Right lobe of liver (tissue), 6 donors: ENCODE measurements around the gene ZNF266. TPM values are rescaled to one million over a fixed set of nuclear protein-coding genes. Genes with fewer than 3 reads are reported as not detected.

Experiments
- ATAC-seq, 4 donors: fragments of 200-7000 bp; cut with Tn5 transposase; one replicate each; pipeline ENCODE4 v1.9.1; 2020; ENCODE audit warnings: mild to moderate bottlenecking in 4 of 4, moderate library complexity in 4 of 4
- DNase-seq, 3 donors: peaks; one replicate each; pipeline ENCODE4 v3.0.0-alpha.2; 2020
- H3K27ac ChIP-seq, 3 donors: fragments of 200-600 bp; one replicate each; pipeline ENCODE4 v1.8.0; 2022
- H3K27me3 ChIP-seq, 2 donors: fragments of 200-600 bp; one replicate each; pipeline ENCODE4 v1.8.0; 2022
- H3K36me3 ChIP-seq, 4 donors: fragments of 200-600 bp; sonication (generic) in 1 of 4; one replicate each; pipeline versions ENCODE4 v1.5.1 to v1.8.0; 2017 to 2022; ENCODE audit warnings: control low read depth in 1 of 4
- H3K4me1 ChIP-seq, 4 donors: fragments of 200-600 bp; sonication (generic) in 1 of 4; one replicate each; pipeline versions ENCODE4 v1.5.1 to v1.8.0; 2017 to 2022; ENCODE audit warnings: control low read depth in 1 of 4
- H3K4me3 ChIP-seq, 3 donors: fragments of 200-600 bp; one replicate each; pipeline ENCODE4 v1.8.0; 2022
- H3K9me3 ChIP-seq, 4 donors: fragments of 200-600 bp; sonication (generic) in 1 of 4; one replicate each; pipeline versions ENCODE4 v1.5.1 to v1.8.0; 2017 to 2022; ENCODE audit warnings: control low read depth in 1 of 4
- CTCF ChIP-seq, 4 donors: fragments of 200-600 bp in 3 of 4; fragments of 450-650 bp in 1 of 4; IDR thresholded peaks; one replicate each; pipeline versions ENCODE4 v1.5.1 to v1.8.0; 2016 to 2022; ENCODE audit warnings: antibody characterized with exemption in 4 of 4, mild to moderate bottlenecking in 2 of 4
- POLR2A ChIP-seq: fragments of 450-650 bp; IDR thresholded peaks from one replicate; pipeline ENCODE4 v1.6.1; 2017; ENCODE audit warnings: antibody characterized with exemption, mild to moderate bottlenecking
- WGBS: methylation state at CpG from one replicate; pipeline ENCODE4 v1.1.6; 2018; ENCODE audit warnings: low coverage, low lambda C conversion rate; ENCODE audit not compliant: insufficient coverage; ENCODE audit errors: missing lambda C conversion rate; 5-methylcytosine and 5-hydroxymethylcytosine counted together
- intact Hi-C, 2 donors: fragments of 100-400 bp; cut with DNase I; formaldehyde crosslinking; loops; one replicate each; pipeline versions ENCODE4 v1.11.2 to v1.14.1; 2022
- total RNA-seq, 6 experiments: library from RNA; depleted of rRNA in 2 of 6; stranded (reverse); fragments of >200 nt in 2 of 6; fragmentation: NEBNext Ultra II Directional in 3 of 6; extraction: Animal tissue kit (Norgen Biotek cat#: 25700) in 3 of 6; gene quantifications; one replicate each; pipeline versions ENCODE4 v1.1.0 to v1.2.4, GENCODE V29; 2016 to 2023
- donor health status: DM: no; HTN: yes; CAD: no.
- donor health status: DM: no; HTN: no; CAD: no.
- donor health status: DM: no; HTN: no; CAD: no.
- donor health status: DM: no; HTN: yes; CAD: no.
- donor health status: DM: no; HTN: yes; CAD: no.

Gene ZNF266
- total RNA-seq, 6 experiments from 2014 or later = 4.7 to 8.5 (median 5.6) TPM

GRCh38 chr19:9436358-9436757 is 985 bp upstream of the ZNF266 start:
- intact Hi-C loops = no loop called here
- Histone ChIP-seq H3K36me3 (peaks cover 0 to 9% (median 2%) of the 10 kb centered on the region in 4 donors), H3K4me3 (no peak overlapping the region), H3K9me3 (peaks cover 0 to 3% (median 0%) of the 10 kb centered on the region in 4 donors), H3K27ac (no peak overlapping the region), H3K4me1 (peaks cover 0 to 14% (median 0%) of the 10 kb centered on the region in 4 donors), H3K27me3 (no peaks in the 10 kb centered on the region)
- no peak for DNase-seq
- 71% methylated on average over 3 of the region's 4 CpGs for WGBS
- no peak for ATAC-seq
- TF ChIP-seq CTCF (IDR thresholded peaks at IDR 0.05) (no peak), POLR2A (no peak)

- H3K27me3 ChIP-seq = no peaks in the 10 kb centered on the region
- DNase-seq (no peak), ATAC-seq (no peak)
- H3K4me1 ChIP-seq = peaks cover 0 to 14% (median 0%) of the 10 kb centered on the region in 4 donors
- no peak overlapping the region for H3K4me3 ChIP-seq
- H3K27ac ChIP-seq = no peak overlapping the region
- H3K36me3 ChIP-seq = peaks cover 0 to 9% (median 4%) of the 10 kb centered on the region in 4 donors
- intact Hi-C loops = no loop called here
- H3K9me3 ChIP-seq = peaks cover 0 to 3% (median 0%) of the 10 kb centered on the region in 4 donors
- WGBS = 95% methylated on average over 5 of the region's 7 CpGs
- peak in 2 of 4 donors; percentile 22 to 27 for TF ChIP-seq CTCF (IDR thresholded peaks at IDR 0.05)
- TF ChIP-seq POLR2A = no peak
Observed at GRCh38 chr19:9431475-9431874, 3.9 kb downstream of the ZNF266 start.

- peaks cover 0 to 12% (median 5%) of the 10 kb centered on the region in 4 donors for H3K36me3 ChIP-seq
Observed at GRCh38 chr19:9430444-9430843, 4.9 kb downstream of the ZNF266 start.

GRCh38 chr19:9427941-9428340 is 7.4 kb downstream of the ZNF266 start:
- no peaks in the 10 kb centered on the region for H3K27me3 ChIP-seq
- DNase-seq = no peak
- H3K36me3 ChIP-seq = peaks cover 0 to 11% (median 4%) of the 10 kb centered on the region in 4 donors
- ATAC-seq = no peak
- H3K4me3 ChIP-seq = no peak overlapping the region
- no peak overlapping the region for H3K27ac ChIP-seq
- peaks cover 0 to 5% (median 0%) of the 10 kb centered on the region in 4 donors for H3K9me3 ChIP-seq
- 52% methylated on average over 2 of the region's 6 CpGs for WGBS
- no peaks in the 10 kb centered on the region for H3K4me1 ChIP-seq
- TF ChIP-seq POLR2A (no peak), CTCF (IDR thresholded peaks at IDR 0.05) (no peak)
- intact Hi-C loops = no loop called here

More at GRCh38 chr19:9430444-9430843, 4.9 kb downstream of the ZNF266 start:
- WGBS = 100% methylated on average over 1 of the region's 1 CpG
- peaks cover 0 to 8% (median 0%) of the 10 kb centered on the region in 4 donors for H3K4me1 ChIP-seq
- H3K27me3 ChIP-seq = no peaks in the 10 kb centered on the region
- peaks cover 0 to 5% (median 0%) of the 10 kb centered on the region in 4 donors for H3K9me3 ChIP-seq
- intact Hi-C loops = no loop called here
- no peak overlapping the region for H3K27ac ChIP-seq
- ATAC-seq (no peak), DNase-seq (no peak)
- TF ChIP-seq POLR2A = no peak
- TF ChIP-seq CTCF (IDR thresholded peaks at IDR 0.05) = no peak
- H3K4me3 ChIP-seq = no peak overlapping the region
